ELF-1 (cell line): ENCODE measurements around the gene CCDC33.

Experiments
- DNase-seq: peaks from one replicate; pipeline ENCODE4 v3.0.0-alpha.2; 2016; ENCODE audit warnings: low read depth, low spot score

The CCDC33 gene

DNA sequence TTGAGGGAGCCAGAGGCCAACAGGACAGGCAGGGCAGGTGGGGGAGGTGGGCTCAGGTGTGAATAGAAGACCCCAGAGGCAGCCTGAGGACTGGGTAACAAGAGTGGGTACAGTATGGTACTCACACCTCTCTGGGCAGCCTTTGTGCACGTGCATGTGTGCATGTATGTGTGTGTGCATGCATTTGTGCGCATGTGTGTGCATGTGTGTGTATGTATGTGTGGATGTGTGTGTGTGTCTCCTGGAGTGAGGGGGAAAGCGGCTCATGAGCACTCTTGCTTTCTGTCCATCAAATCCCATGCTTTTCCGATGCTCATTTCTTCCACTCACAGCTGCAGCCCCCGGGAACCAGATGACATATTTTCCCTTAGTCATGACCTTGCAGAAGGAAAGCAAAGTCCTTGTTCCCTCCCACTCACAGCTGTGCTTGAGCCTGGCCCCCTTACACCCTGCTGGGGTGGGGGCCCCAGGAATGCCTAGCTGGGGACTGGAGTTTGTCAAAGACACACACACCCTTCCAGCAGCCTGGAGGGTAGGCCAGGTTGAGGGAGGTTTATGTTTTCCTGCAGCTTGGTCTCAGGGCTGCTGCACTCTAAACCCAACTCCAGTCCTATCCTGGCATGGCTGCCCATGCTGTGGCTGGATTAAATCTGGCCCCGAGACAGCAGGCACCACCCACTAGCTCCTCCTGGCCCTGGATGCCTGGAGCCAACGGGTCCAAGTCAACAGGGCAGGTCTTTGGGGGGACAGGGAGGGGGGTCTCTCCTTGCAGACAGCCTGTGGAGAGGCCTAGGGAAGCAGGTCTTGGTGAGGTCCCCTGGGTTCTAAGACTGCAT is 22.5 kb downstream of the CCDC33 start:
- DNase-seq = no peak

DNA sequence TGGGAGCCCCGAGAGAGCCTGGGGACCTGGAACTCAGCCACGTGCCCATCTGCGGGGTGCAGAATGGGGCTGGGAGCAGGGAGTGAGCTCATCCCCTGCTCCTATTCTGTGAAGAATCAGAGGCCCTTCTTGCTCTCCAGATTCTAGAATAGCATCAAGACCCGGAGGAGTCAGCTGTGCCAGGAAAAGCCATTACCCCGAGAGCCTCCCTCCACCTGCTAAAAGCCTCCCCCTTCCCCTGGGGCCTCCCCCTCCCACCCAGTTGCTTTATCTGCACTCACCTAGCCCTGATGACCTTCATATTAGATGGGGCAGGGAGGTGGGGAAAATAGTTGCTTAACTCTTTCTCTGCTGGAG is 23.1 kb downstream of the CCDC33 start:
- DNase-seq = no peak

DNA sequence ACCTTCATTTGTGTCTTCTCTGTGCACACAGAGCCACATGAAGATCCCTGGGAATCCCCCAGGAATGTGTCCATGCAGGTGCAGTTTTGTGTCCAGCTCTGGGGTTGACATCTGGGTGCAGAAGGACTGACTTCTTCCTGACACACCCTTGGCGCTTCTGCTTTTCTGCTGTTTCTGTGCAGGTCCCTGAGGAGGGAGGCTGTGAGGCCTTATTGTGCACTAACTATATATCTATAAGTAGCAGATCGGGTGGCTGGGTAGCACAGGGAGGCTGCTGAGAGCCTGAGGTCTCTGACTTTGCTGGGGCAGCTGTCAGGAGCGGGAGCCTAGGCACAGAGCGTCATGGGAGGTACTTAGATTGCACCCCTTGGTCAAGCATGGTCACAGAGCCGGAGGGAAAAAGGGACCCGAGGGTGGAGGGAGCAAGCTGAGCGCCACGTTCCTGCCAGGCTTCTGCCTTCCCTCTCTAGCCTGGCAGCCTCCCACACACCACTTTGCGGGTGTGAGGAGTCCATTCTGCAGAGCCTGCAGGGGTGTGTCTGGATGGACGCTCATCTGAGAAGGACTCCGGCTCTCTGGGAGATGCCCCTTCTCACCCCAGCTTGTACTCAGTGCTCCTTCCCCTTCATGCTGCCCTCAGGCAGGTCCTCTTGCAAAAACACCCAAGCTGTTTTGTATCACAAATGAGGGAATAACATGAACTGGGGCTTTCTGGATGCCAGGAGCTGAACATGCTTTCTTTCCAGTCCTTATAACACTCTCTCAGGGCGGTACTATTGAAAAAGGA is 23.9 kb downstream of the CCDC33 start:
- DNase-seq = no peak

DNA sequence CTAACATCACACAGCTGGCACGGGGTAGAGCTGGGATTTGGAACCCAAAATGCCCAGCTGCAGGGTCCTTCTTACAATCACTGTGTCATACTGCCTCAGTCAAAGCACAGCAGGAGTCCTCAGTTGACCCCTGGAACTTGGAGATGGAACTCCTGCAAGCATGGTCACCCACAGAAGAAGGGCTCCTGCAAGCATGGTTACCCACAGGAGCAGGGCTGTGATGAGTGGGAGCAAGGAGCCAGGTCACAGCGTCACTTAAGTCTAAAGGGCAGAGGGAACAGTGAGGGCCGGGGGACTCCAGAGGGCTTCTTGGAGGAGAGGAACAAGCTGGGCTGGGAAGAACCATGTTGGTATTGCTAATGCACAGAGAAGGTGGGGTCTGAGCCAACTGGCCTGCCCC is 24.9 kb downstream of the CCDC33 start:
- no peak for DNase-seq

DNA sequence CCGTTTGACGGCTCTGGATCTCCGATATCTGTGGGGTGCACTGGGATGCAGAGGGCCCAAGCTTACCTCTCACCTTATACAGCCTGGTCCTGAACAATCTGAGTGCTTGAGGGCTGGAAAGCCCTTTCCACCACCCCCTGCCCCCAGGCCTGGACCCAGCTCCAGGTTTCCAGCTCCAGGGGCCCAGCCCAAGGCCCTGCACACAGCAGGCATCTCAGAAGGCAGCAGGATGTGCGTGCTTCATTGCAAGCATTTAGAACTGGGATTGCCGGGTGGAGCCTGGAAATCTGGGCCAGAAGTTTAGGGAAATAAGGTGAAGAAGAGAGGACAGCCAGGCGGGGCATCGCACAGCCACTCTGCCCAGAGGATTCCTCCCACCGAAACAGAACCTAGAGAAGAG is 25.6 kb downstream of the CCDC33 start:
- no peak for DNase-seq

- no peak for DNase-seq
Observed at GRCh38 chr15:74262151-74262550, 26.0 kb downstream of the CCDC33 start.

GRCh38 chr15:74262625-74263024 is 26.5 kb downstream of the CCDC33 start:
- no peak for DNase-seq

- no peak for DNase-seq
Observed at GRCh38 chr15:74263466-74263865, 27.3 kb downstream of the CCDC33 start.

GRCh38 chr15:74264081-74264501 is 28.0 kb downstream of the CCDC33 start:
- no peak for DNase-seq

DNA sequence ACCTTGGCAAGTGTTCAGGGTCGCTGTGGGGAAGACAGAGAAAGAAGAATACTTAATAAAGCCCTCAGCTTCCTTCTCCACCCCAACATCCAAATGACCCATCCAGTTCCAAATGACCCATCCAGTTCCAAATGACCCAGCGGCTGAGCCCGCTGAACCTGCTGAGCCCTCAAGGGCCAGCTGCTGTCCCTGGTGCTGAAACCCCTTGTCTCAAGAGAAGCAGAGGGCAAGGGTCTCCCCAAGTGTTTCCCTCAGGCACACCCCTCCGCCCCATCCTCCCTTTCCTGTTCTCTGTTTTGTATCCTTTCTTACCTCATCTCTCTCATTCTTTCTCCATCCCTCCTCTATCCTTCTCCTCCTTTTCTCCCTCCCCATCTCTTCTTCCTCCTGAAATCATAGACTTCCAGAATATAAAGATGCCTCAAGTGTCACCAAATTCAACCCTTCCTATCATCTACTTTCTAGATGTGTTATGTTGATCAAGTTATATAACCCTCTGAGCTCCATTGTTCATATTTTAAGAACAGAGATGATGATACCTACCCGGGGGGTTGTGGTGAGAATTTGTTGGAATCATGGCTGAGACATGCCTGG is 29.0 kb downstream of the CCDC33 start:
- DNase-seq = peak; percentile 59

GRCh38 chr15:74268020-74268419 is 31.9 kb downstream of the CCDC33 start:
- DNase-seq = no peak

DNA sequence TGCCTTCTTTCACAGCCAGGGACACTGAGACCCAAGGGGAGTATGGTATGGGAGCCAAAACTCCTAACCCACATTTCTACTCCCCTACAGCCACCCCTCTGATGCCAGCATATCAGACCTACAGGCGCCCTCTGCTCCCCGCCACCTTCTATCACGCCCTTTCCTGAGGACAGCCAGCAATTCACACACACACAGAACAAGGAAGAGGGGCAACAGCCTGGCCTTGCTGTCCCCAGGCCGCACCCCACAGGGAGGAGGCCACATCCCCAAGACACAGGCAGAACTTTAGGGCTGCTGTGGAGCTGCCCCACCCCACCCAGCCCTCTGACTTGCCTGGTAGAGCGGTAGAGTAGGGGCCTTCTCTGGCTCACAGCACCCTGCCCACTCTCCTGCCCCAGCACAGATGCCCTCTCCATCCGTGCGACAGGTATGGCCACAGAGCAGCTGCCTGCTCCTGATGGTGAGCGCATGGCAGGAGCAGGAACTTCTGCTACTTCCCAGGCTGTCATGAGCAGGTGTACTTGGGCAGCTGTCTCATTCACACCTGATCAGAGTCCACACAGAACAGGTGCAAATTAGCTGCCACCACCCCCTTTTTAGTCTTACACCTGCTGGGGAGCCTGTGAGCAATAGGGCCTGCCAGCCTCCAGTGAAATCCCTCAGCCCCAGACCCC is 33.4 kb downstream of the CCDC33 start:
- no peak for DNase-seq

- DNase-seq = no peak
Observed at GRCh38 chr15:74270155-74270554, 34.0 kb downstream of the CCDC33 start.

- DNase-seq = no peak
Observed at GRCh38 chr15:74270854-74271520, 34.9 kb downstream of the CCDC33 start.

DNA sequence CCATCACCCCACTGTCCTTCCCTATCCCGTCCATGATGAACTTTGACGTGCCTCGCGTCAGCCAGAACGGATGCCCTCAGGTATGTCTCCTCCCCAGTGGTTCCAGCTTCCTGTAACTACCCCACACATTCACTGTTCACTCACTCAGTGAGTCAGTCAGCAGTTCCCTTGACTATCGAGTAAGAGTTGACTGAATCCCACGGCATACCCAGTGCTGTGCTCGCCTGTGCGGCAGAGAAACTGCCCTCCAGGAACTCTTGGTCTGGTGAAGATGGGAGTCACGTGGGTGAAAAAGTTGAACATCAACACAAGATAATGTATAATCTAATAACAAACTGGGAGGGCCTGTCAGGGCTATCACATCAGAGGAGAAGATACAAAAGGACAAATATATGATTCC is 36.7 kb downstream of the CCDC33 start:
- DNase-seq = no peak

DNA sequence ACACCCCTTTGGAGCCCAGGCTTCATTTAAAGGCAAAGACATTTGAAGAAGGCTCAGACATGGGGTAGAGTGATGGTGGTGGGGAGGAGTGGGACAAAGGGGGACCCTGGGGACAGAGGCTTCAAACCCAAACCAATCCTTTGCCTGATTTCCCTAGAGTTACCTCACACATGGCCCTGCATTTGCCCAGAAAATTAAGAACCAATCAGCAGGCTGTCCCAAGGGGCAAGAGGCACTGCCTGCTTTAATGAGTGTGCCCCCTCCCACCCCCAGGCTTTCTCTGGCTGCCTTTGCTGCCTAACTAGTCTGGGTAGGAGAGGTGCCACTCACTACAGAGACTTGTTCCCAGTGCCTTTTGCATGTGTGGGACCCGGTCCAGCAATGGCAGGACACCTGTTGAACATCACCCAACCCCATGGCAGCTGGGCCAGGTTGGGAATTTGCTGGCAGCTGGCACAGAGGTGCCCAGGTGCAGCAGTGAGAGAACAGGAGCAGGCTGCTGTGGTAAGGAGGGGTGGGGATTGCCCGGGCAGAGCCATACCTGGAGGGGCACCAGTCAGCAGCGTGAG is 38.4 kb downstream of the CCDC33 start:
- DNase-seq = no peak

- DNase-seq = peak; percentile 53
Observed at GRCh38 chr15:74275957-74276356, 39.8 kb downstream of the CCDC33 start.

- DNase-seq = no peak
Observed at GRCh38 chr15:74276560-74276959, 40.4 kb downstream of the CCDC33 start.

GRCh38 chr15:74277242-74277810 is 41.2 kb downstream of the CCDC33 start:
- DNase-seq = no peak

GRCh38 chr15:74278207-74278606 is 42.1 kb downstream of the CCDC33 start:
- no peak for DNase-seq
